ENCODE measurements around the gene CSF2. TPM values are rescaled to one million over a fixed set of nuclear protein-coding genes. Genes with fewer than 3 reads are reported as not detected.
A peak's percentile ranks its signal among the peaks of the same experiment; 100 is the strongest.

CSF2 gene
- total RNA-seq, 1 experiment from 2014 or later: not detected

GRCh38 chr5:132065351-132065937 is 8.1 kb upstream of the CSF2 start:
- Histone ChIP-seq H3K36me3 (ENCODE audit: low read depth) (no peaks in the 10 kb centered on the region), H3K79me2 (ENCODE audit: low read depth) (no peaks in the 10 kb centered on the region), H2AFZ (no peak overlapping the region), H3K27me3 (ENCODE audit: insufficient read depth, low read depth) (no peaks in the 10 kb centered on the region), H3K9me2 (ENCODE audit: insufficient read depth) (no peaks in the 10 kb centered on the region), H3F3A (ENCODE audit: insufficient read depth, low read depth) (peaks cover 3% of the 10 kb centered on the region; the same call in 1 of the 2 replicates), H4K20me1 (ENCODE audit: insufficient read depth) (no peaks in the 10 kb centered on the region), H3K4me2 (no peak overlapping the region), H3K4me1 (replicated peaks; ENCODE audit: insufficient read depth) (no peaks in the 10 kb centered on the region), H3K4me3 (no peak overlapping the region), H3K9me3 (ENCODE audit: insufficient read depth, low read depth) (no peaks in the 10 kb centered on the region), H3K27ac (no peak overlapping the region)
- intact Hi-C loops (cut with micrococcal nuclease; ENCODE audit: unreplicated experiment): loop anchor here (1.0 to 10.0 kb wide), 9 partner anchors 69 to 799 kb away; partner anchors contain the start of genes GDF9, SLC22A4 and UQCRQ
- no peak for TF ChIP-seq EZH2 (IDR thresholded peaks at IDR 0.05; ENCODE audit: low read depth)
- peak; percentile 74 for TF ChIP-seq CTCF (conservative IDR thresholded peaks at IDR 0.05)
- BruUV-seq (replicated peaks): no TSS peak
- POLR2A ChIA-PET (ENCODE audit: unreplicated experiment): no interaction called here
- peak; percentile 65 to 78 for DNase-seq
- CTCF ChIA-PET: interaction anchor here (0.6 to 0.7 kb wide), 3 partner anchors 114 to 995 kb away, joined by 3 read pairs; no protein-coding TSS in a partner anchor

- no peaks in the 10 kb centered on the region for H3K9me2 ChIP-seq (ENCODE audit: insufficient read depth)
- no peak overlapping the region for H3K27ac ChIP-seq
- intact Hi-C loops (cut with micrococcal nuclease; ENCODE audit: unreplicated experiment): loop anchor here (1.0 to 10.0 kb wide), 9 partner anchors 68 to 799 kb away; partner anchors contain the start of genes GDF9, SLC22A4 and UQCRQ
- no peak for DNase-seq
- TF ChIP-seq CTCF (conservative IDR thresholded peaks at IDR 0.05): no peak
- no peak for TF ChIP-seq EZH2 (IDR thresholded peaks at IDR 0.05; ENCODE audit: low read depth)
- H3F3A ChIP-seq (ENCODE audit: insufficient read depth, low read depth): peaks cover 3% of the 10 kb centered on the region; the same call in 1 of the 2 replicates
- no peak overlapping the region for H2AFZ ChIP-seq
- ChIA-PET POLR2A (ENCODE audit: unreplicated experiment) (no interaction called here), CTCF (interaction anchor here (0.6 to 0.7 kb wide), 3 partner anchors 114 to 995 kb away, joined by 3 read pairs; no protein-coding TSS in a partner anchor)
- no peaks in the 10 kb centered on the region for H3K9me3 ChIP-seq (ENCODE audit: insufficient read depth, low read depth)
- H3K4me2 ChIP-seq: no peak overlapping the region
- no peaks in the 10 kb centered on the region for H3K4me1 ChIP-seq (replicated peaks; ENCODE audit: insufficient read depth)
- H3K4me3 ChIP-seq: no peak overlapping the region
- no peaks in the 10 kb centered on the region for H3K79me2 ChIP-seq (ENCODE audit: low read depth)
- no TSS peak for BruUV-seq (replicated peaks)
- H3K36me3 ChIP-seq (ENCODE audit: low read depth): no peaks in the 10 kb centered on the region
- no peaks in the 10 kb centered on the region for H4K20me1 ChIP-seq (ENCODE audit: insufficient read depth)
- H3K27me3 ChIP-seq (ENCODE audit: insufficient read depth, low read depth): no peaks in the 10 kb centered on the region
Observed at GRCh38 chr5:132065951-132066701, 7.5 kb upstream of the CSF2 start.

- peaks cover under 1% of the 10 kb centered on the region; the same call in 1 of the 2 replicates for H3K4me1 ChIP-seq (replicated peaks; ENCODE audit: insufficient read depth)
- ChIA-PET CTCF (no interaction called here), POLR2A (ENCODE audit: unreplicated experiment) (no interaction called here)
- no peaks in the 10 kb centered on the region for H3K27me3 ChIP-seq (ENCODE audit: insufficient read depth, low read depth)
- H2AFZ ChIP-seq: no peak overlapping the region
- H4K20me1 ChIP-seq (ENCODE audit: insufficient read depth): no peaks in the 10 kb centered on the region
- no peaks in the 10 kb centered on the region for H3K36me3 ChIP-seq (ENCODE audit: low read depth)
- H3F3A ChIP-seq (ENCODE audit: insufficient read depth, low read depth): peaks cover 3% of the 10 kb centered on the region; the same call in 1 of the 2 replicates
- H3K4me3 ChIP-seq: no peak overlapping the region
- no peaks in the 10 kb centered on the region for H3K9me2 ChIP-seq (ENCODE audit: insufficient read depth)
- no peak overlapping the region for H3K27ac ChIP-seq
- intact Hi-C loops (cut with micrococcal nuclease; ENCODE audit: unreplicated experiment): loop anchor here (10.0 kb wide), 3 partner anchors 228 to 798 kb away; partner anchors contain the start of genes GDF9, SLC22A4 and UQCRQ
- no peak overlapping the region for H3K4me2 ChIP-seq
- DNase-seq: no peak
- no TSS peak for BruUV-seq (replicated peaks)
- TF ChIP-seq CTCF (conservative IDR thresholded peaks at IDR 0.05) (no peak), EZH2 (IDR thresholded peaks at IDR 0.05; ENCODE audit: low read depth) (no peak)
- H3K9me3 ChIP-seq (ENCODE audit: insufficient read depth, low read depth): no peaks in the 10 kb centered on the region
- H3K79me2 ChIP-seq (ENCODE audit: low read depth): no peaks in the 10 kb centered on the region
Observed at GRCh38 chr5:132066871-132067270, 6.7 kb upstream of the CSF2 start.

Measured in PC-9 (cell line).